Activated CD8-positive, alpha-beta memory T cell treated with anti-CD3 and anti-CD28 coated beads, Interleukin-2, amount 10 ng/mL, durations not matched to agents 7 days and 5 days (primary cell): ENCODE results near the gene SWI5. TPM values are rescaled to one million over a fixed set of nuclear protein-coding genes. Genes with fewer than 3 reads are reported as not detected.

Source experiments
- ATAC-seq: fragments of 150-1000 bp; cut with Tn5 transposase; one replicate; pipeline ENCODE4 v1.10.0; 2021; ENCODE audit warnings: moderate library complexity
- CTCF ChIA-PET: fragments of 350-600 bp; sonication (Branson Sonifier 250); formaldehyde crosslinking; loops from one replicate; lab custom pipeline; 2021; ENCODE audit warnings: antibody characterized with exemption; lab: Charles Lee
- DNase-seq: peaks from one replicate; pipeline ENCODE4 v3.0.0-alpha.2; 2020
- H3K27ac Mint-ChIP-seq: one replicate; pipeline ENCODE4 v1.8.0; 2021; ENCODE audit warnings: mild to moderate bottlenecking, mixed read lengths
- H3K27me3 Mint-ChIP-seq: one replicate; pipeline ENCODE4 v1.8.0; 2021; ENCODE audit warnings: mixed read lengths
- H3K36me3 Mint-ChIP-seq: one replicate; pipeline ENCODE4 v1.8.0; 2021; ENCODE audit warnings: mild to moderate bottlenecking, mixed read lengths
- H3K4me1 Mint-ChIP-seq: one replicate; pipeline ENCODE4 v1.8.0; 2021; ENCODE audit warnings: mixed read lengths
- H3K4me3 Mint-ChIP-seq: one replicate; pipeline ENCODE4 v1.8.0; 2021; ENCODE audit warnings: mild to moderate bottlenecking, moderate library complexity, mixed read lengths
- H3K9me3 Mint-ChIP-seq: one replicate; pipeline ENCODE4 v1.8.0; 2022; ENCODE audit warnings: low read depth, mixed read lengths
- total RNA-seq, 2 experiments: library from RNA; stranded (reverse); gene quantifications; one replicate each; pipeline ENCODE4 v1.2.3, GENCODE V29; 2021

The SWI5 gene
- total RNA-seq, 2 experiments from 2014 or later, result 11.8 to 12.1 TPM

- Mint-ChIP-seq H3K27me3 (peaks cover 14% of the 10 kb centered on the region), H3K27ac (no peak overlapping the region), H3K9me3 (no peaks in the 10 kb centered on the region), H3K4me3 (no peak overlapping the region), H3K36me3 (peaks cover 3% of the 10 kb centered on the region), H3K4me1 (peaks cover 4% of the 10 kb centered on the region)
- peak; percentile 62 for DNase-seq
- no peak for ATAC-seq
- CTCF ChIA-PET, result interaction anchor here (0.6 to 1.9 kb wide), 15 partner anchors 9 to 343 kb away, joined by 3 to 12 read pairs (median 4); no protein-coding TSS in a partner anchor
These were observed 21.0 kb upstream of the SWI5 start for GRCh38 chr9:128254855-128255759.

GRCh38 chr9:128257086-128257825 is 18.8 kb upstream of the SWI5 start:
- no peak for ATAC-seq
- H3K27ac Mint-ChIP-seq, result no peak overlapping the region
- CTCF ChIA-PET, result interaction anchor here (0.9 kb wide), 1 partner anchor 127 kb away, joined by 3 read pairs; no protein-coding TSS in a partner anchor

DNA sequence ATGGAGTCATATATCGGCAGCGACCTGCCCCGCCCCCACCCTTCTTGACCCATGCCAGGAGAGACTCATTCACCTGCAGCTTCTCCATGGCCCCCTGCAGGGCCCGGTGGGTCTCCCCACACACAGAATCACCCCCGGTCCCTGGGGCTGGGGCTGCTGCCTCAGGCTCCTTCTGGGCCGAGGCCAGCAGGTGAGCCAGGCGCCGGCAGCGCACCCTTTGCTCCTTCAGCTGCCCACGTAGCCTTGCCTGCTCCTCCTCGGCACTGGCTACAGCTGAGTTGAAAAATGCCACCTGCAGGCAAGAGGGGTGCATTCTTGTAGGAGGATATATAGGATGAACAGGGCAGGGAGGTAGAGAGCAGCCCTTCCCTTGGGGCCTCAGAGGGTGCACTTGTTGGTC is 18.2 kb upstream of the SWI5 start:
- ATAC-seq, result no peak
- no peak for DNase-seq
- H3K4me3 Mint-ChIP-seq, result no peak overlapping the region
- H3K36me3 Mint-ChIP-seq, result peaks cover 5% of the 10 kb centered on the region
- H3K9me3 Mint-ChIP-seq, result no peaks in the 10 kb centered on the region
- peaks cover 3% of the 10 kb centered on the region for H3K27me3 Mint-ChIP-seq
- no peak overlapping the region for H3K27ac Mint-ChIP-seq
- CTCF ChIA-PET, result no interaction called here
- H3K4me1 Mint-ChIP-seq, result no peaks in the 10 kb centered on the region

More at GRCh38 chr9:128257086-128257825, 18.8 kb upstream of the SWI5 start:
- no peaks in the 10 kb centered on the region for H3K9me3 Mint-ChIP-seq
- no peaks in the 10 kb centered on the region for H3K4me1 Mint-ChIP-seq
- no peak for DNase-seq
- H3K36me3 Mint-ChIP-seq, result peaks cover 5% of the 10 kb centered on the region
- no peak overlapping the region for H3K4me3 Mint-ChIP-seq
- H3K27me3 Mint-ChIP-seq, result peaks cover 4% of the 10 kb centered on the region

GRCh38 chr9:128258326-128258725 is 17.8 kb upstream of the SWI5 start:
- no peaks in the 10 kb centered on the region for H3K4me1 Mint-ChIP-seq
- H3K9me3 Mint-ChIP-seq, result no peaks in the 10 kb centered on the region
- H3K27me3 Mint-ChIP-seq, result no peaks in the 10 kb centered on the region
- CTCF ChIA-PET, result interaction anchor here (0.9 kb wide), 1 partner anchor 14 kb away, joined by 4 read pairs; no protein-coding TSS in a partner anchor
- DNase-seq (no peak), ATAC-seq (no peak)
- H3K36me3 Mint-ChIP-seq, result peaks cover 5% of the 10 kb centered on the region
- no peak overlapping the region for H3K4me3 Mint-ChIP-seq
- no peak overlapping the region for H3K27ac Mint-ChIP-seq

GRCh38 chr9:128259156-128259555 is 16.9 kb upstream of the SWI5 start:
- ATAC-seq (no peak), DNase-seq (no peak)
- CTCF ChIA-PET, result interaction anchor here (0.9 to 1.5 kb wide), 2 partner anchors 9 to 13 kb away, joined by 3 to 4 read pairs; no protein-coding TSS in a partner anchor
- H3K27me3 Mint-ChIP-seq, result no peaks in the 10 kb centered on the region
- H3K9me3 Mint-ChIP-seq, result no peaks in the 10 kb centered on the region
- no peak overlapping the region for H3K4me3 Mint-ChIP-seq
- H3K27ac Mint-ChIP-seq, result no peak overlapping the region
- H3K36me3 Mint-ChIP-seq, result peaks cover 5% of the 10 kb centered on the region
- H3K4me1 Mint-ChIP-seq, result no peaks in the 10 kb centered on the region

- no peak overlapping the region for H3K4me3 Mint-ChIP-seq
- CTCF ChIA-PET, result no interaction called here
- H3K27ac Mint-ChIP-seq, result no peak overlapping the region
- no peaks in the 10 kb centered on the region for H3K27me3 Mint-ChIP-seq
- H3K4me1 Mint-ChIP-seq, result no peaks in the 10 kb centered on the region
- ATAC-seq (no peak), DNase-seq (no peak)
- H3K36me3 Mint-ChIP-seq, result peaks cover 8% of the 10 kb centered on the region
- H3K9me3 Mint-ChIP-seq, result no peaks in the 10 kb centered on the region
These were observed 15.7 kb upstream of the SWI5 start for GRCh38 chr9:128260340-128260739.

DNA sequence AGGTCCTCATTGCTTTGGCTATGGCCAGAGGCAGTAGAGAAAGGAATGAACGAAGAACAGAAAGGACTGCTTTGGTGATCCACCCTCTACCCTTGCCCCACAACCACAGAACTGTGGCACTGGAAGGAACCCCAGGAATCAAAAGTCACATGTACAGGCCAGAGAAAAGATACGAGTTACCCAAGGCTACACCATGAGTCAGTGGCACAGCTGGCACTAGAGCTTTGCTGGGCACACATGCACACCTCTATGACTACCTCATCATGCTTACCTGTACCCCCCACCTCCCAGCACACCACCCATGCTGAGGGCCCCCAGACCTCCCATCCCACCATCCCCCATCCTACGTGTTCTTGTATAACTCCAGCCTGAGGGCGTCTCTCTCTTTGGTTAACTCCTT is 13.4 kb upstream of the SWI5 start:
- CTCF ChIA-PET, result interaction anchor here (0.6 kb wide), 1 partner anchor 60 kb away, joined by 3 read pairs; no protein-coding TSS in a partner anchor
- no peaks in the 10 kb centered on the region for H3K4me1 Mint-ChIP-seq
- no peak for DNase-seq
- H3K9me3 Mint-ChIP-seq, result no peaks in the 10 kb centered on the region
- no peak overlapping the region for H3K27ac Mint-ChIP-seq
- no peak for ATAC-seq
- peaks cover 6% of the 10 kb centered on the region for H3K36me3 Mint-ChIP-seq
- H3K27me3 Mint-ChIP-seq, result no peaks in the 10 kb centered on the region
- H3K4me3 Mint-ChIP-seq, result no peak overlapping the region

DNA sequence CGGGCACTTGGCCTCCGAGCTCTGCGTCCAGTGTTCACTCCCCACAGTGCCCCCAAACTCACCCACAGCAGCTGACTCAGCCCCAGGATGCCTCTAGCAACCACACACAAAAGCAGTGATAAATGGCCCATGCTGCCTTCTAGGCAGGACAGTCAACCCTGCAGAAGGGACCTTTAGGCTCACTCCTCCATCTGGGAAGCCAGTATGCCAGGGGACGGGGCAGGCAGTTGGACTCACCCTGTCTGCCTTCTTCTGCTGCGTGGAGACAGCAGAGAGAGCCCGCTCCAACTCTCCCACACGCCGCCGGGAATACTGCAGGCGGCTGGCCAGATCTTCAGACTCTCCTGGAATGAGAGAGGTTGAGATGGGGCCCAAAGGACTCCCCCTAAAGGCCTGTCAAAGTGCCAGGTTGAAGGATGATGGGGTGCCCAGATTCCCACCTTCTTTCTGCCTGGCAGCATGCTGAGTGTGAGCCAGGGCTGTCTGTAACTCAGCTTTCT is 10.7 kb upstream of the SWI5 start:
- Mint-ChIP-seq H3K27ac (no peak overlapping the region), H3K36me3 (peaks cover 6% of the 10 kb centered on the region), H3K4me3 (no peak overlapping the region), H3K27me3 (no peaks in the 10 kb centered on the region), H3K9me3 (no peaks in the 10 kb centered on the region), H3K4me1 (no peaks in the 10 kb centered on the region)
- DNase-seq (no peak), ATAC-seq (no peak)
- CTCF ChIA-PET, result no interaction called here

DNA sequence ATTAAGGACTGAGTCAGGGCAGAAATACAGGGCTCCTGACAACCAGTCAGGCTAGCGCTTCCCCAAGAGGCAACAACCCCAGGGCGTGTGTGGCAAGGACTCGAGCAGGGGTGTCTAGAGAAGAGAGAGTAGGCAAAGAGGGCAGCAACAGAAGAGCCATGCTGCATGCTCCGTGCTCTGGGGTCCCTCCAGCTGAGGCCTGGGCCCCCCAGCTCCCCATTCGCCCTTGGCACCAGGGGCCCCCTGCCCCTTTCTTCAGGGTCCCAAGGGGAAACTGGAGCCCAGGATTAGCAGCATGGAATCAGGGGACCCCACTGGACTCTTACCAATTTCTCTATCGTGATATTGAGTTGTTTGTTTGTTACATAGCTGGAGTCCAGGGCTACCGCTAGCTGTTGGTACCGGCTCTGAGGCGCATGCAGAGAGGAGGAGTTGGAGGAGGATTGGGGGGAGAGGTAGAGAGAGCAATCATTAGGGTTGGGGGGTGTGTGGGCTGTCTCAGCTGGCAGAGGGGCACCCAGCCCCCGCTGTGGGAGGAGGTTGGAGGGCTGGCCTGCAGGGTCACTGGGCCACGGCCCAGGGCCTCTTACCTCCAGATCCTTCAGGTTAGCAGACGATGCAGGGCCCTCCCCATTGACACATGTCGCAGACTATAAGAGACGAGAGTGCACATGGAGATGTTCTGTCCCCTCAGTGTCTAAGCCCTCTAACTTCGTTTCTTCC is 9.0 kb upstream of the SWI5 start:
- Mint-ChIP-seq H3K4me3 (no peak overlapping the region), H3K27me3 (no peaks in the 10 kb centered on the region), H3K36me3 (peaks cover 9% of the 10 kb centered on the region), H3K27ac (no peak overlapping the region), H3K4me1 (no peaks in the 10 kb centered on the region), H3K9me3 (no peaks in the 10 kb centered on the region)
- CTCF ChIA-PET, result no interaction called here
- ATAC-seq (no peak), DNase-seq (no peak)

- Mint-ChIP-seq H3K27ac (no peak overlapping the region), H3K27me3 (no peaks in the 10 kb centered on the region), H3K9me3 (no peaks in the 10 kb centered on the region), H3K36me3 (peaks cover 11% of the 10 kb centered on the region), H3K4me3 (no peak overlapping the region), H3K4me1 (peaks cover 30% of the 10 kb centered on the region)
- ATAC-seq (no peak), DNase-seq (no peak)
- CTCF ChIA-PET, result interaction anchor here (1.0 to 3.6 kb wide), 3 partner anchors 16 to 154 kb away, joined by 3 to 12 read pairs (median 3); no protein-coding TSS in a partner anchor
These were observed 5.0 kb upstream of the SWI5 start for GRCh38 chr9:128271112-128271511.

DNA sequence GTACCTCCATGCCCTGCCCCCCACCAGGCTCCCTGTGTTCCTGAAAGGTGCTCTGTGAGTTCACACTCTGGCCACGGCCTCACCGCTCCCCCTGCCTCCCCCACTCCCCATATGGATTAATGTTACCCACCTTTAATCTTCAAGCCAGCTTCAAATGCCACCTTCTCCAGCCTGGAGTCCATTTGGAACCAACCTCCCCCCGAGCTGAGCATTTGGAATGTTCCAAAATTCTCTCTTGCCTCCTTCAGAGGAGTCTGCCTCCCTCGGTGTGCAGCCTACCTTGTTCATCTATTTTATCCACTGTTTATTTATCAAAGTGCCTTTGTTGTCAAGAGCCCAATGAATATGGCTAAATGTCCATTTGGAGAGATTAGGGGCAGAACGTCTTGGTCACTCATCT is 4.6 kb upstream of the SWI5 start:
- no peaks in the 10 kb centered on the region for H3K27me3 Mint-ChIP-seq
- H3K4me1 Mint-ChIP-seq, result peaks cover 33% of the 10 kb centered on the region
- no peaks in the 10 kb centered on the region for H3K9me3 Mint-ChIP-seq
- ATAC-seq (no peak), DNase-seq (no peak)
- peaks cover 11% of the 10 kb centered on the region for H3K36me3 Mint-ChIP-seq
- CTCF ChIA-PET, result interaction anchor here (1.0 to 3.6 kb wide), 3 partner anchors 16 to 154 kb away, joined by 3 to 12 read pairs (median 3); no protein-coding TSS in a partner anchor
- no peak overlapping the region for H3K27ac Mint-ChIP-seq
- H3K4me3 Mint-ChIP-seq, result no peak overlapping the region

- H3K27ac Mint-ChIP-seq, result no peak overlapping the region
- CTCF ChIA-PET, result interaction anchor here (1.8 to 3.6 kb wide), 2 partner anchors 19 to 67 kb away, joined by 3 to 12 read pairs; no protein-coding TSS in a partner anchor
These were observed 1.8 kb upstream of the SWI5 start for GRCh38 chr9:128274245-128274644.

More at GRCh38 chr9:128274245-128274644, 1.8 kb upstream of the SWI5 start:
- H3K36me3 Mint-ChIP-seq, result peaks cover 10% of the 10 kb centered on the region
- H3K4me3 Mint-ChIP-seq, result peak overlapping the region; percentile 16
- no peaks in the 10 kb centered on the region for H3K9me3 Mint-ChIP-seq
- no peaks in the 10 kb centered on the region for H3K27me3 Mint-ChIP-seq
- ATAC-seq (no peak), DNase-seq (no peak)
- peaks cover 42% of the 10 kb centered on the region for H3K4me1 Mint-ChIP-seq
